ENCODE measurements around the gene EXOC2. TPM values are rescaled to one million over a fixed set of nuclear protein-coding genes. Genes with fewer than 3 reads are reported as not detected.

EXOC2 gene
- polyA plus RNA-seq, 1 donor (not counting 4 experiments of a cell fraction or from before 2014, with no cell fraction given) = 28.4 TPM

DNA sequence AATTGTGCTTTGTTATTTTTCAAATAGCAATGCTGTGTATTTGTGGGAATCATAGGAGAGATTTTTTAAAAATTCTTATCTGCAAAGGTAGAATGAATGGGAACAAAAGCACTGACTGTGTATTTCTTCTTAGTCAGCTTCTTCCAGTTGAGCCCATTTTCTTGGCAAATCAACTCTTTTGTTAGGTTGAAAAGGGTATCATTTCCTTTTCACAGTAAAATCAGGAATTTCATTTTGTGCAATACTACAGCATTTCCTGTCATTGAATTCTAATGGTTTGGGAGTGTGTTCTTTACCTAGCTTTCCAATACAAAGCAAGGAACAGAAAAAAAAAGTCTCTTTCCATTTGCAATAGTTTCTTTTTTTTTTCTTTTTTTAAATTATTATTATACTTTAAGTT lies 19.0 kb upstream of the EXOC2 start:
- Histone ChIP-seq H3K9me3 (ENCODE audit: control insufficient read depth, low read depth, low read length) (no peaks in the 10 kb centered on the region), H3K79me2 (ENCODE audit: control insufficient read depth, insufficient read depth, low read length) (no peaks in the 10 kb centered on the region), H3K4me3 (ENCODE audit: control insufficient read depth in 2 of 3, extremely low read depth in 1 of 3, insufficient read depth in 2 of 3, low read depth in 1 of 3, low read length in 3 of 3) (no peak overlapping the region), H3K4me1 (ENCODE audit: control insufficient read depth, extremely low read depth, insufficient read depth, low read length) (peaks cover 10% of the 10 kb centered on the region), H3K4me2 (ENCODE audit: control insufficient read depth, extremely low read depth, insufficient read depth, low read depth, low read length) (no peak overlapping the region), H2AFZ (ENCODE audit: control insufficient read depth, low read length) (no peak overlapping the region), H3K27me3 (ENCODE audit: control insufficient read depth, extremely low read depth, insufficient read depth, low read length) (no peaks in the 10 kb centered on the region), H4K20me1 (ENCODE audit: control insufficient read depth, extremely low read depth, insufficient read depth, low read length) (no peaks in the 10 kb centered on the region), H3K9me1 (ENCODE audit: control insufficient read depth, extremely low read depth, insufficient read depth, low read length) (no peaks in the 10 kb centered on the region), H3K36me3 (ENCODE audit: control insufficient read depth in 2 of 2, extremely low read depth in 1 of 2, insufficient read depth in 2 of 2, low read length in 2 of 2) (no peaks in the 10 kb centered on the region), H3K27ac (ENCODE audit: control insufficient read depth, insufficient read depth, low read length) (no peak overlapping the region), H3K9ac (ENCODE audit: control insufficient read depth, extremely low read depth, insufficient read depth, low read length) (no peak overlapping the region)
- dilution Hi-C loops (cut with MboI; ENCODE audit: extremely low pct_ligation_motif_present, low sequenced_read_pairs) = no loop called here
- FAIRE-seq (no peak), DNase-seq (ENCODE audit: low read depth, low spot score) (no peak)
- TF ChIP-seq, protein P1, sequence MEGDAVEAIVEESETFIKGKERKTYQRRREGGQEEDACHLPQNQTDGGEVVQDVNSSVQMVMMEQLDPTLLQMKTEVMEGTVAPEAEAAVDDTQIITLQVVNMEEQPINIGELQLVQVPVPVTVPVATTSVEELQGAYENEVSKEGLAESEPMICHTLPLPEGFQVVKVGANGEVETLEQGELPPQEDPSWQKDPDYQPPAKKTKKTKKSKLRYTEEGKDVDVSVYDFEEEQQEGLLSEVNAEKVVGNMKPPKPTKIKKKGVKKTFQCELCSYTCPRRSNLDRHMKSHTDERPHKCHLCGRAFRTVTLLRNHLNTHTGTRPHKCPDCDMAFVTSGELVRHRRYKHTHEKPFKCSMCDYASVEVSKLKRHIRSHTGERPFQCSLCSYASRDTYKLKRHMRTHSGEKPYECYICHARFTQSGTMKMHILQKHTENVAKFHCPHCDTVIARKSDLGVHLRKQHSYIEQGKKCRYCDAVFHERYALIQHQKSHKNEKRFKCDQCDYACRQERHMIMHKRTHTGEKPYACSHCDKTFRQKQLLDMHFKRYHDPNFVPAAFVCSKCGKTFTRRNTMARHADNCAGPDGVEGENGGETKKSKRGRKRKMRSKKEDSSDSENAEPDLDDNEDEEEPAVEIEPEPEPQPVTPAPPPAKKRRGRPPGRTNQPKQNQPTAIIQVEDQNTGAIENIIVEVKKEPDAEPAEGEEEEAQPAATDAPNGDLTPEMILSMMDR (optimal IDR thresholded peaks at IDR 0.05 in 1 of 3, IDR thresholded peaks at IDR 0.05 in 1 of 3, conservative IDR thresholded peaks at IDR 0.05 in 1 of 3; ENCODE audit: extremely low read depth in 1 of 3, insufficient read depth in 2 of 3, low read length in 3 of 3) = no peak
- no peak for TF ChIP-seq EZH2 (IDR thresholded peaks at IDR 0.05; ENCODE audit: low read length)

DNA sequence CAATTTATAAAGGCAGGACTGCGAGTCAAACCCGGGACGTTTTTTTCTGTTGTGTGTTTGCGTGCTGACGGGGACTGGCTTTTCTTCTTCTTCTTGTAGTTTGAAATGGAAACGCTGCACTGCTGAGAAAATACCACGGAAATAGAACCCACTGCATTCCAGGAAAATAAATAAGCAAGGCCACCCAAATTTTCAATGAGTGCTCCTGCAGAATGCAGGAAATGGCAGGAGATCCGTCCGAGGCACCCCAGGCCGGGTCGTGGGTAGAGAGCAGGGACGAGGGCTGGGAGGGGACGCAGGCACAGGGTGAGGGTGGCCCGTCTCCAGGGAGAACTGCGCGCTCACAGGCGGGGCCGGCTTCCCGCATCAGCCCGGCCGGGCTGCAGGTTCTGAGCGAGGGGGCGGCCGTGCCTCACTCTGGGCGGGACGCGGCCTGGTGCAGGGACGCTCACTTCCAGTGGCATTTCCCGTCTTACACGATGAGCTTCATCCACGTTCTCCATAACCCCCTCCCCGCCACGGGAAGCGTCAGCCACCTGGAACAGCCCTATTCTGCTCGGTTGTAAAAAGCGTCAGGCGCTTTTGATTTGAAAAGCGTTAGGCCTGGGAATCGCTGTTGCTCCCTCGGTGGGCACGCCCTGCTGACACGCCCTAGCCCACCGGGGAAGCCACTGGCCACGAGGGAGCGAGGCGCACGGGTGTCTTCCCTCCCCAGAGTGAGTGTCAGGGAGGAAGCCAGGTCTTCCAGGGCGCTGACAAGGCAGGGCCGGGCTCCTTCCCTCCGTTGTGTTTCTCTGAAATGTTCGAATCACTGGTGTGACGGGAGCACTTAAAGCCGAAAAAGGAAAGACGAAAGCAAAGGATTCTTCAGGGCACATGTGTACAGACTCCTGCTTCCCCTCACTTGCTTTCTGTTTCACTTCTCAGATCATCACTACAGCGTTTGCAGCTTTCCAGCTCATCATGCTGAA lies 17.9 kb upstream of the EXOC2 start:
- DNase-seq (ENCODE audit: low read depth, low spot score) = no peak
- TF ChIP-seq, protein P1 (optimal IDR thresholded peaks at IDR 0.05 in 1 of 3, IDR thresholded peaks at IDR 0.05 in 1 of 3, conservative IDR thresholded peaks at IDR 0.05 in 1 of 3; ENCODE audit: extremely low read depth in 1 of 3, insufficient read depth in 2 of 3, low read length in 3 of 3) = no peak
- TF ChIP-seq EZH2 (IDR thresholded peaks at IDR 0.05; ENCODE audit: low read length) = no peak
- no peaks in the 10 kb centered on the region for H3K36me3 ChIP-seq (ENCODE audit: control insufficient read depth in 2 of 2, extremely low read depth in 1 of 2, insufficient read depth in 2 of 2, low read length in 2 of 2)
- no peaks in the 10 kb centered on the region for H4K20me1 ChIP-seq (ENCODE audit: control insufficient read depth, extremely low read depth, insufficient read depth, low read length)
- no peaks in the 10 kb centered on the region for H3K9me3 ChIP-seq (ENCODE audit: control insufficient read depth, low read depth, low read length)
- H3K4me1 ChIP-seq (ENCODE audit: control insufficient read depth, extremely low read depth, insufficient read depth, low read length) = peaks cover 10% of the 10 kb centered on the region
- dilution Hi-C loops (cut with MboI; ENCODE audit: extremely low pct_ligation_motif_present, low sequenced_read_pairs) = no loop called here
- H3K9me1 ChIP-seq (ENCODE audit: control insufficient read depth, extremely low read depth, insufficient read depth, low read length) = no peaks in the 10 kb centered on the region
- H3K27me3 ChIP-seq (ENCODE audit: control insufficient read depth, extremely low read depth, insufficient read depth, low read length) = no peaks in the 10 kb centered on the region
- H3K9ac ChIP-seq (ENCODE audit: control insufficient read depth, extremely low read depth, insufficient read depth, low read length) = peak overlapping the region; percentile 71
- peak overlapping the region; percentile 99 for H2AFZ ChIP-seq (ENCODE audit: control insufficient read depth, low read length)
- H3K79me2 ChIP-seq (ENCODE audit: control insufficient read depth, insufficient read depth, low read length) = no peaks in the 10 kb centered on the region
- H3K4me3 ChIP-seq (ENCODE audit: control insufficient read depth in 2 of 3, extremely low read depth in 1 of 3, insufficient read depth in 2 of 3, low read depth in 1 of 3, low read length in 3 of 3) = peak overlapping the region; percentile 29 to 79 (median 70)
- peak overlapping the region; percentile 47 for H3K27ac ChIP-seq (ENCODE audit: control insufficient read depth, insufficient read depth, low read length)
- peak overlapping the region; percentile 92 for H3K4me2 ChIP-seq (ENCODE audit: control insufficient read depth, extremely low read depth, insufficient read depth, low read depth, low read length)
- no peak for FAIRE-seq

All from keratinocyte (primary cell).